GM12874 (cell line): ENCODE data around the gene ZBTB1.

ENCODE experiments used
- CTCF ChIP-seq: IDR thresholded peaks from 2 replicates; pipeline ENCODE4 v1.5.1; 2011; ENCODE audit warnings: low read depth, mild to moderate bottlenecking, control low read depth, low read length, moderate library complexity; ENCODE audit not compliant: insufficient read depth

ZBTB1 gene

GRCh38 chr14:64504310-64504896 is at the start of gene ZBTB1:
ZBTB1 (plus strand) TSS chr14:64504770; CDS start chr14:64521505, 16,735 bp downstream.
- no peak for TF ChIP-seq CTCF

GRCh38 chr14:64459405-64460136 is 45.0 kb upstream of the ZBTB1 start:
- no peak for TF ChIP-seq CTCF

- no peak for TF ChIP-seq CTCF
These were observed 43.3 kb upstream of the ZBTB1 start for GRCh38 chr14:64461221-64461620.

- no peak for TF ChIP-seq CTCF
These were observed 41.4 kb upstream of the ZBTB1 start for GRCh38 chr14:64463195-64463594.

GRCh38 chr14:64463873-64464272 is 40.7 kb upstream of the ZBTB1 start:
- TF ChIP-seq CTCF, result no peak

GRCh38 chr14:64464651-64465050 is 39.9 kb upstream of the ZBTB1 start:
- TF ChIP-seq CTCF, result no peak

GRCh38 chr14:64465191-64465822 is 39.3 kb upstream of the ZBTB1 start, which contains the start of gene AKAP5:
AKAP5 (plus strand) TSS chr14:64465499; CDS start chr14:64468395, 2,896 bp downstream.
- TF ChIP-seq CTCF, result no peak
